DMS 273 (cell line): ENCODE data around the gene CEP112.
A peak's percentile ranks its signal among the peaks of the same experiment; 100 is the strongest.
"Not testable (repeated sequence)": the region's sequence is repeated elsewhere in the genome, so short reads cannot be mapped to it uniquely, and the experiment has no call there.

Experiments used
- DNase-seq: peaks from one replicate; lab custom pipeline; 2025; ENCODE audit not compliant: unreplicated experiment; lab: John Stamatoyannopoulos, UW

Gene CEP112

DNA sequence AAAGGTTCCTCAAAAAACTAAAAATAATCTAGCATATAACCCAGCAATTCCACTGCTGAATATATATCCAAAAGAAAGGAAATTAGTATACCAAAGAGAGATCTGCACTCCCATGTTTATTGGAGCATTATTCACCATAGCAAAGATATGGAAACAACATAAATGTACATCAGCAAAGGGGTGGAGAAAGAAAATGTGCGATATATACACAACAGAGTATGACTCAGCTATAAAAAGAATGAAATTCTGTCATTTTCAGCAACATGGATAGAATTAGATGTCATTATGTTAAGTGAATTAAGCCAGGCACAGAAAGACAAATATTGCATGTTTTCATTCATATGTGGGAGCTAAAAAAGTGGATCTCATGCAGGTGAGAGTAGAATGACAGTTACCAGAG lies 350.8 kb downstream of the CEP112 start:
- DNase-seq: no peak

DNA sequence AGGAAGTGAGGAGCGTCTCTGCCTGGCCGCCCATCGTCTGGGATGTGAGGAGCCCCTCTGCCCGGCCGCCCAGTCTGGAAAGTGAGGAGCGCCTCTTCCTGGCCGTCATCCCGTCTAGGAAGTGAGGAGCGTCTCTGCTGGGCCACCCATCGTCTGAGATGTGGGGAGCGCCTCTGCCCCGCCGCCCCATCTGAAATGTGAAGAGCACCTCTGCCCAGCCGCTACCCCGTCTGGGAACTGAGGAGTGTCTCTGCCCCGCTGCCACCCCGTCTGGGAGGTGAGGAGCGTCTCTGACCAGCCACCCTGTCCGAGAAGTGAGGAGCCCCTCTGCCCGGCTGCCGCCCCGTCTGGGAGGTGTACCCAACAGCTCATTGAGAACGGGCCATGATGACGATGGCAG lies 354.7 kb downstream of the CEP112 start:
- DNase-seq: not testable (repeated sequence)

DNA sequence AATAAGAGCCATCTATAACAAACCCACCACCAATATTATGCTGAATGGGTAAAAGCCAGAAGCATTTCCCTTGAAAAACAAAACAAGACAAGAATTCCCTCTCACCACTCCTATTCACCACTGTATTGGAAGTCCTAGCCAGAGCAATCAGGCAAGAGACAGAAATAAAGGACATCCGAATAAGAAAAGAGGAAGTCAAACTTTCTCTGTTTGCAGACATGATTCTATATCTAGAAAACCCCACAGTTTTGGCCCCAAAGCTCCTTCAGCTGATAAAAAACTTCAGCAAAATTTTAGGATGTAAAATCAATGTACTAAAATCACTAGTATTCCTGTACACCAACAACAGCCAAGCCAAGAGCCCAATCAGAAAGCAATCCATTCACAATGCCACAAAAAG lies 358.7 kb downstream of the CEP112 start:
- DNase-seq: no peak

DNA sequence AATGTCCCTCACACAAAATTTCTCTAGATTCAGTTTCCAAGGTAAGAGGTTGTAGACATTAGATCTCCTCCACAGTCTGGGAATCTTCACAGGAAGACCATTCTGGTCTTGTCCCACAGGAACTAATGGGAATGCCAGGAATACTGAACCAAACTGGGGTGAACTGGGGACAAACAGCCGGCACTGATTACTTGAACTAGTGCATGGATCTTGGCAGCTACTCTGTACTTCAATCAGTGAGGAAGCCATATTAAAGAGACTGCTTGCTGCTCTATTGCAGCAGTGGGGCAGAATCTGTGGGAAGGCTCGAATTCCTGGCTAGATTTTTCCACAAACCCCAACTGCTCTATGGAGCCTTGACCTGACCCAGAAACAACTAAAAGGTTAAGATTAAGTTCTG lies 361.6 kb downstream of the CEP112 start:
- no peak for DNase-seq

DNA sequence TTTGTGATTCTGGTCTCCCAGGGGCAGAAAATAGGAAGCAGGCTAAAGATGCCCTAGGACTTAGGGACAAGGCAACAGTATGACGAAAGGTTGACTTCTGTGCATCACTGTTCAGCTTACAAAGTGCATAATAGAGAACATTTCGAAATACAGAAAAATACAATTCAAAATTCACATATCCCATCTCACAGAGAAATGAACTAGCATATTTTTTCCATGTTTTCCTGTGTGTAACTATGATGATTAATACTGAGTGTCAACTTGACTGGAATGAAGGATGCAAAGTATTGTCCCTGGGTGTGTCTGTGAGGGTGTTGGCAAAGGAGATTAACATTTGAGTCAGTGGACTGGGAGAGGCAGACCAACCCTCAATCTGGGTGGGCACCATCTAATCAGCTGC lies 365.4 kb downstream of the CEP112 start:
- not testable (repeated sequence) for DNase-seq

DNA sequence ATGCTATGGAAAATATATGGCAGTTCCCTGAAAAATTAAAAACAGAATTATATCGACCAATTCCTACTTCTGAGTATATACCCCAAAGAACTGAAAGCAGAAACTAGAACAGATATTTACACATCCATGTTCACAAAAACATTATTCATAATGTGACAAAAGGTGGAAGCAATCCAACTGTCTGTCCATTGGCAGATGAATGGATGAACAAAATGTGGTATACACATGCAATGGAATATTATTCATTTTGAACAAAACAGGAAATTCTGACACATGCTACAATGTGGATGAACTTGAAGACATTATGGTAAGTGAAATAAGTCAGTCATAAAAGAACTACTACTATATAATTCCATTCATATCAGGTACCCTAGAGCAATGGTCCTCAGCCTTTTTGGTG lies 367.0 kb downstream of the CEP112 start:
- no peak for DNase-seq

DNA sequence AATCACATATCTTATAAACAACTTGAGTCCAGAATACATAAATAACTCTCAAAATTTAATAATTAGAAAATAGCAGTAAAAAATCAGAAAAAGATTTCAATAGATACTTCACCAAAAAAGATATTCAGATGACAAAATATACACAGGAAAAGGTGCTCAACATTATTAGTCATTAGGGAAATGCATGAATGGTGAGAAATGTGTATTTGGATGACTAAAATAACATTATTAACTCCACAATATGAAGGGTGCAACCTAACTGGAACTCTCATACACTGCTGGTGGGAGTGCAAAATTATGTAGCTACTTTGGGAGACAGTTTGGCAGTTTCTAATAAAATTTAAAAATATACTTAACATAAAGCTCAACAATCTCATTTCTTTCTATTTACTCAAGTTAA lies 368.2 kb downstream of the CEP112 start:
- DNase-seq: no peak

DNA sequence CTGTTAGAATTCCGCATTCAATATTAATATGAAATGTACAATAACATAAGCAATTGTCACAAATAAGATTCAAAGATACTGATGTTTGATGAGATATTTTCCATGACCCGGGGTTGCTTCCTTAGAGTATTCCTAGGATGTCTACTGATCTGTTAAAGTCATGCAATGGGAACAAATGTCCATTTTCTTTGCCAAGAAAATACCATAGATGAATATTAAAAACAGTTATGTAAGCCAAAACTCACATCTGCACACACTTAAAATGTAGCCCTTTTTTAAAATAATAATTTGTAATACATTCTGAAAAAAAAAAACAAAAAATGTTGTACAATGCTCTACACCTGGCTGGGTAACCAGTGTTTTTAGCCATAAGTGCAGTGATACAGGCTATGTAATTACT lies 371.1 kb downstream of the CEP112 start:
- no peak for DNase-seq

DNA sequence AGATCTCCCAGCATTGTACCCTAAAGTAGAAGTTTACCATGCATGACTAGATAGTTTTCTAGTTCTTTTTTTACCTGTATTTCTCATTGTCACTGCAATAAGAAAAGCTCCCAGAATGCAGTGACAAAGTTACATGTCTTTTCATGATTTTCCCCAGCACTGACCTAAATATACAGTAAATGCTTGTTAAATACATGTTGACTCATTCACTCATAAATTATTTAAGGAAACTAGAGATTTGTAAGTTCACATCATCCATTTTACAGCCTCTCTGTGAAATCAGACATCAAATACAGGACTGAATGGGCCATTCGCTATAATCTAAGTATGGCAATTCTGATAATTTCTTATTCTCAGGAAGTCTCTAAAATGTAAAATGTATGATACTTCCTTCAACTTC lies 371.6 kb downstream of the CEP112 start:
- DNase-seq: no peak

DNA sequence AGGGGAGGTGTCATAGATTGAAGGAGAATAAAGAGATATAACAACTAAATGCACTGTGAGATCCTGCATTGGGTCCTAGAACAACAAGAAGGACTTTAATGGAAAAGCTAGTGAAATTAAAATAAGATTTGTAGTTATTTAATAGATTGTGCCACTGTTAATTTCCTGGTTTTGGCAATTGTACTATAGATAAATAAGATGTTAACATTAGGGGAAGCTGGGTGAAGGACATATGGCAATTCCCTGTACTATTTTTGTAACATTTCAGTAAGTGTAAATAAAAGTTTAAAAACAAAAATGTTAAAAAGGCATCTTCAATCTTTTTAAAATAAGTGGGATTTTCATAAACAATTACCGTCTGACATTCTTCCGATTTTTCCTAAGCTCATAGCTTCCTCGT lies 372.1 kb downstream of the CEP112 start:
- DNase-seq: no peak

DNA sequence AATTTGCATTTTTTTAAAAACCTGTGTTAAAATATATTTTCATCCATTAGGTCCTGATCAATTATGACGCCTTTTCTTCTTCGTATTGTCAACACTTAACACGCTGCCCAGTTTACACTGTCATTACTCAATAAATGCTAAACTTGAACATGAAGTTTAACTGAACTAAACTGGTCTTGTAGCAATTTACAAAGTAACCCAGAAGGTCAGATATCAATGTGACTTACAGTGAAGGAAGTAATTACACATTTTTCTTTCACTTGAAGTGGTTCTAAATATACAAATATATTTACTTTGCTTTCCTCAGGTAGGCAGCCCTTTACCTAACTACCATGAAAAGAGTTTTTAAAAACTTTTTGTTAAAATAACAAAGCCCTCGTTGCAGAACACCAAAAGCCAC lies 374.0 kb downstream of the CEP112 start:
- DNase-seq: no peak

DNA sequence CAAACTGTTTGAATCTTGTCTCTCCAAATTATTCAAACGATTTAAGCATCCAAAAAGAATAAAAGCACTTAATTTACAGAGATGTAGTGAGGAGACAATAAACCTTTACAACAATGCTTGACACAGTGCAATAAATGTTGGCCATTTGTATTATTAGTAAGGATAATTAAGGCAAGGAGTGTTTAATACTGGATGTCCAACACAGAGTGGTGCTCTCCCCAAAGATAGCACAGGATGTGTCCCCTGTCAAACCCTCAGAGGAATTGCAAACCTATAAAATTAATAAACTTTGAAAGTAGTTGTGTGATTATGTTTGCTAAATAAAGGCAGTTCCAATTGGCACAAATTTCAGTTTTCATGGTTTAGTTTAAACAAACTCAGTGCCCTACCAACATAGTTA lies 377.5 kb downstream of the CEP112 start:
- DNase-seq: no peak

DNA sequence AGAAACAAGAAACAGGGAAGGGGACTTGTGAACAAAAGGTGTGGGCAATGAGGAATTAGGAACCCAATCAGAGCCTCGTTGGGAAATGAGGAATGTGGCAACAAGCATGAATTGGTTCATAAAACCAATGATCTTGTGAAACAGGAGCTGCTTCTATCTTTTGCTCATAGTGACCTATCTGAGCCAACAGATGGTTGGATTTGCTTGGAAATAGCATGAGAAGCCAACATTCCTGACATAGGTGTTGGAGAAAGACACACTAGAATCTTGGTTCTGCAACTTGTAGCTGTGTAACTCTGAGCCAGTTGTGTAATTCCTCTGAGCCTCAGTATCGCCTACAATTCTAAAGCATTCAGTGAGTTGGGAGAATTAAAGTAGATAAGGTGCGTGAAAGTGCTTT lies 378.6 kb downstream of the CEP112 start:
- DNase-seq: no peak

DNA sequence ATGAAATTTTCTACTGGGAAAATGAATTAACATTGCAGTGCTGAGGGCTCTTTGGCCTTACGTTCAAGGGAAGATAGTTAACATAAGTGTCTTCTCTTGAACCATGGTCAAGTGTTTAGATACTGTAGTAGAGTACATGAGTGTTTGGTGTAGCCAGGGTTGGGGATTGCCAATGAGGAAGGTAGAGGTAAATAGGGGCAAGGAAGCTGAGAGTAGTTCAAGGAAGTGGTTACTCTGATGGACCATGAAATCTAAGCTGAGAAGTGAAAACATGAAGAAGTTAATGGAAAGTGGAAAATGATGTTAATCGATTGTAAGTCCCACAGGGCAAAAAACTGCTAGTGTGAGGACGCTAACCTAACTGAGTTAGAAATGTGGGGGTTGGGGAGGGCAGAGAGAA lies 380.9 kb downstream of the CEP112 start:
- DNase-seq: no peak

DNA sequence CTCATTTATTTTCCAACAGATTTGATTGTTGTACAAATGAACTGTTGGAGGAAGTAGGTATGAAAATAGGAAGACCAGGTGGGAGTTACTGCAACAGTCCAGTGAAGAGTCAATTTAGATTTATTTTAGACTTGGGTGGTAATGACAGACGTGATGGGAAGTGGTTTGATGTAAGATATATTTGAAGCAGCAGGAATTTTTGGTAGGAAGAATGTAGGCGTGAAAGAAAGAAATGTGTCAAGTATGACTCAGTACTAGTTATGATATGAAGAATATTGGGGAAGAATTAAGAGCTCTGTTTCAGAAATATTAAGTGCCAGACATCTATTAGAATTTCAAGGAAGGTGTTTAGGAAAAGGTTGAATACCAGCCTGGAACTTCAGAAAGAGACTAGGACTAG lies 382.6 kb downstream of the CEP112 start:
- DNase-seq: no peak

DNA sequence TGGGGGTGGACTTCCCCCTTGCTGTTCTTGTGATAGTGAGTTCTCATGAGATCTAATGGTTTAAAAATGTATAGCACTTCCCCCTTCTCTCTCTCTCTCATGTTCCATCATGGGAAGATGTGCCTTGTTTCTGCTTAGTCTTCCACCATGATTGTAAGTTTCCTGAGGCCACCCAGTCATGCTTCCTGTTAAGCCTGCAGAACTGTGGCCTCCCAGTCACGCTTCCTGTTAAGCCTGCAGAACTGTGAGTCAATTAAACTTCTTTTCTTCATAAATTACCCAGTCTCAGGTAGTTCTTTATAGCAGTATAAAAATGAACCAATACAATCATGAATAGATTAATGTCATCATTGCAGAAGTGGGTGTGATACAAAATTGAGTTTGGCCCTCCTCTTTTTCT lies 383.4 kb downstream of the CEP112 start:
- not testable (repeated sequence) for DNase-seq

DNA sequence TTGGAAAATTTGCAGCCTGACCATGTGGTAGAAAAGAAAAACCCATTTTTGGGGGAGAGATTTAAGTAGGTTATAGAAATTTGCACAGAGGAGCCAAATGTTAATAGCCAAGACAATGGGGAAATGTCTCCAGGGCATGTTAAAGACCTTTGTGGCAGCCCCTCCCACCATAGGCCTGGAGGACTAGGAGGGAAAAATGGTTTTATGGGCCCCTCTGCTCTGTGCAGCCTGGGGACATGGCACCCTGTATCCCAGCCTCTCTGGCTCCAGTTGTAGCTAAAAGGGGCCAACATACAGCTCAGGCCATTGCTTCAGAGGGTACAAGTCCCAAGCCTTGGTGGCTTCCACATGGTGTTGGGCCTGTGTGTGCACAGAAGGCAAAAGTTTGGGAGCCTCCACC lies 384.6 kb downstream of the CEP112 start:
- DNase-seq: no peak

DNA sequence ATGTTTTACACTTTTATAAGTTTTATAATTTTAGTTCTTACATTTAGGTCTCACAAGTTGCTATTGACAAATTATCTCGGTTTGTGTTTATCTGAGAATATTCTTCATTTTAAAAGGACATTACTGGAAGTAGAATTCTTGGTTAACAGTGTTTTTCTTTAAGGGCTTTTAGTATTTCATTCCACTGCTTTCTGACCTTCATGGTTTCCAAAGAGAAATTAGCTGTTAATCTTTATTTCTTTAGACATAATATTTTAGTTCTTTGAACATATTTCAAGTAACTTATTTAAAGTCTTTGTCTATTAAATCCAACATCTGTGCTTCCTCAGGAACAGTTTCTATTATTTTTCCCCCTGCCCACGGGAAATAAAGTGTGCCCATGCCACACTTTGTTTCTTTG lies 390.4 kb downstream of the CEP112 start:
- DNase-seq: no peak

DNA sequence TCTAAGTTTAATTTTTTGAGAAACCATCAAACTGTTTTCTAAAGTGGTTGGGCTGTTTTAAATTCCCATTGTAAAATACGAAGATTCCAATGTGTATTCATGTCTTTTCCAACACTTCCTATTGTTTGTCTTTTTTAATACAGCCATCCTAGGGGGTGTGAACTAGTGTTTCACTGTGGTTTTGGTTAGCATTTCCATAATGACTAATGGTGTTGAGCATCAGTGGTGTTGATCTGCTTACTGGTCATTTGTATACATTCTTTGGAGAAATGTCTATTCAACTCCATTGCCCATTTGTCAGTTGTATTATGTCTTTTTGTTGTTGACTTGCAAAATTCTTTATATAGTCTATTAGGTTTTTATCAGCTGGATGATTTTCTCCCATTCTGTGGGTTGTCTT lies 391.3 kb downstream of the CEP112 start:
- no peak for DNase-seq

DNA sequence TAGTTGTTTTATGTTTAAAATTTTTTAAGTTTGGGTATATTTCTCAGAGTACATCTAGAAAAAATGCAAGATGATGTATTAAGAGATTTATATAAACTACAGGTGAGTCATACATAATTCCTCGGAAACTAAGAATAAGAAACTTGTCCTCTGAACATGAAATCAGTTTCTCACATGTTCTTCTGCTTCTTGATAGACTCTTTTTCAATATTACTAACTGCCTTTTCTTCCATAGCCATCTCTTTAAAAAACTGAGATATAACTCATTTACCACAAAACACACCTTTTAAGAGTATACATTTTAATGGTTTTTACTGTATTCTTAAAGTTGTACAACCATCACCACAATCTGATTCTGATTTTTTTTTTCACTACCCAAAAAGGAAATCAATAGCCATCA lies 392.1 kb downstream of the CEP112 start:
- no peak for DNase-seq

DNA sequence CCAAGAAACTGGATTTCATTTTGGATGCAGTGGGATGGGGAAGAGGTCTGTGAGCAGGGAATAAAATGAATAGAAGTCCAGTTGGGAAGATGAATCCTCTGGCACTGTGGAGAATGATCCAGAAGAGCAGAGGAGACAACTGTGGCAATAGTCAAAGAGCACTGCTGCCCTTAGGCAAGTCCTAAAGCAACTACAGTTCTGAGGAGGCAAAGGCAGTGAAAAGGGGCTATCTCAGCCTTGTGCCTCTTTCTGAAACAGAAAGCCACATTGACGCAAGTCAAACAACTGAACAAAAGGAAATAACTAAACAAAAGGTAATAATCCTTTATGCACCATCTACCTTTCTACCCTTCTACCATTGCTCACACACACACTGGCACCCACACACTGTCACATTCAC lies 392.5 kb downstream of the CEP112 start:
- no peak for DNase-seq

DNA sequence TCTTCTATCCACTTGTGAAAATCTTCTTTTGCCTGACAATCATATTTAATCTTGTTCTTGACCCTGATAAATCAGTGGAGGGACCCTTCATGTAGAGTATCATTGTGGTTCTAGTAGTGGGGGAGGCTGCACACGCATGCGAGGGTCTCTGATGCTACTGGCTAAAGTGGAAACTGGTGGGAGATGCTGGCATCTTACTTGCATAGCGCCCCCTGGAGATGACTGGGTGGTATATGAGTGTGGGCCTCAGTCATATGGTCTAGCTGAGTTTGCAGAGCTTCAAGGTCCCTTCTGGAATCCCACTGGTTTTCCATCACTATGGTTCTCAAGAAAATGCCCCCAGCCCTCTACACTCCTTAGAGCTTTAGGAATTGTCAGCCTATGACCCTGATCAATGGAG lies 394.1 kb downstream of the CEP112 start:
- peak; percentile 40 for DNase-seq

DNA sequence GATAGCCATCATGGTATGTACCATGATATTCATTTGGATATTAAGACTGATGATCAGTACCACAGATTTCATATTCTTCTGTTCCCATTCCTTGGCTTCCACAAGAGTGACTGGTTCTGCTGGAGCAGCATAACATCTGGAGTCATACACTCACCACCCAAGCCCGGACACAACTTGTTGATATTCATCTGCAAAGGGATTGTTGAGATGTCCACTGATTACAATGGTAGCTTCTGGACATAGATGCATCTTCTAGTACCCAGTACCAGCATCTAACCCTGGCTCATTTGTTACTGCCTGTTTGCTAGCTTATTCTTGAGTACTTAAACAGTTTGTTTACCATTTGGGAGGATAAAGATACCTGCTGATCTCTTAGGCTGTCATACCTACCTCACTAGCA lies 394.8 kb downstream of the CEP112 start:
- DNase-seq: no peak

DNA sequence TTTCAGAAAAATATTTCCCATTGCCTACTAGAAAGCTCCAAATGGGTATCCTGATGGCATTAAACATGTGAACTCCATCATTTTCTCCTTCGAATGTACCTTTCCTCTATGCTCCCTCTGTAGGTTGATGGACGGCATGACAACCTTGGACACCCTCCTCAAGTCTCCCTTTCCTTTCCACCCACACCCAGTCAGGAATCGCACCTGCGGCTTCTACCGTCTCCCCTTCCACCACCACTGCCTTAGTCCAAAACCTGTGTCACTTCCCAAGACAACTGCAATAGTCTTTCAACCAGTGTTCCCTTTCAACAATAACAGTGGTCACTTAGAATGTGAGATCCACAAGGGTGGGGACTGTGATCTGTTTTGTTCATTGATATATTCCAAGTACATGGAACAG lies 397.4 kb downstream of the CEP112 start:
- DNase-seq: peak; percentile 57
